Prostate gland (tissue), 2 donors: ENCODE results near the gene UBE2Q2.

ENCODE experiments used
- POLR2A ChIP-seq: fragments of 450-650 bp; IDR thresholded peaks from one replicate; pipeline ENCODE4 v1.6.1; 2016; ENCODE audit warnings: antibody characterized with exemption, mild to moderate bottlenecking
- POLR2AphosphoS5 ChIP-seq: sonication (generic); formaldehyde crosslinking; IDR thresholded peaks from one replicate; pipeline ENCODE4 v1.6.1; 2017; ENCODE audit warnings: antibody characterized with exemption
- TF ChIP-seq, protein P1 (sequence below), 4 experiments: fragments of 200-600 bp in 2 of 4; fragments of 450-650 bp in 2 of 4; sonication (generic) in 2 of 4; IDR thresholded peaks; 1 replicate in 3 of 4; 2 replicates in 1 of 4; pipeline ENCODE4 v1.5.1; 2016 to 2019; ENCODE audit warnings: antibody characterized with exemption in 4 of 4, mild to moderate bottlenecking in 2 of 4, moderate library complexity in 2 of 4

DNA sequence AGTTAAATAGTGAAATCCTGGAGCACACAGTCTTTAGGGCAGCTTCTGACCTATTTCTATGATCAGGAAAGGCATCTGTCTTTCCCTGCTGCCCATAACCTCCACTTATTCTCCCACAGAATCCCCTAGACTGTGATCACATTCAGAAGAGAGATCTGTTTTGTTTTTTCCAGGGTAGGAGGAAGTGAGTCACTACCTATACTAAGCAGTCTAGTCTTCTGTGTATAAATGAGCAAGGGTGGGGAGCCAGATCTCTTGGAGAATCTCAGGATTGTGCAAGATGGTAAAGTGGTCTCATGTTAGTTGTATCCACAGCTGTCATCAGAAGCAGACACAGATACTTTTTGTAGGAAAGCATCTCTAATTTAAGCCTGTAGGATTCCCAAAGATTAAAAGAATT, 48.6 kb downstream of the UBE2Q2 start:
- TF ChIP-seq POLR2A (no peak), POLR2AphosphoS5 (no peak)
- TF ChIP-seq, protein P1, sequence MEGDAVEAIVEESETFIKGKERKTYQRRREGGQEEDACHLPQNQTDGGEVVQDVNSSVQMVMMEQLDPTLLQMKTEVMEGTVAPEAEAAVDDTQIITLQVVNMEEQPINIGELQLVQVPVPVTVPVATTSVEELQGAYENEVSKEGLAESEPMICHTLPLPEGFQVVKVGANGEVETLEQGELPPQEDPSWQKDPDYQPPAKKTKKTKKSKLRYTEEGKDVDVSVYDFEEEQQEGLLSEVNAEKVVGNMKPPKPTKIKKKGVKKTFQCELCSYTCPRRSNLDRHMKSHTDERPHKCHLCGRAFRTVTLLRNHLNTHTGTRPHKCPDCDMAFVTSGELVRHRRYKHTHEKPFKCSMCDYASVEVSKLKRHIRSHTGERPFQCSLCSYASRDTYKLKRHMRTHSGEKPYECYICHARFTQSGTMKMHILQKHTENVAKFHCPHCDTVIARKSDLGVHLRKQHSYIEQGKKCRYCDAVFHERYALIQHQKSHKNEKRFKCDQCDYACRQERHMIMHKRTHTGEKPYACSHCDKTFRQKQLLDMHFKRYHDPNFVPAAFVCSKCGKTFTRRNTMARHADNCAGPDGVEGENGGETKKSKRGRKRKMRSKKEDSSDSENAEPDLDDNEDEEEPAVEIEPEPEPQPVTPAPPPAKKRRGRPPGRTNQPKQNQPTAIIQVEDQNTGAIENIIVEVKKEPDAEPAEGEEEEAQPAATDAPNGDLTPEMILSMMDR (IDR thresholded peaks at IDR 0.05) = no peak
